Keratinocyte (primary cell): ENCODE measurements around the gene ENO3. TPM values are rescaled to one million over a fixed set of nuclear protein-coding genes. Genes with fewer than 3 reads are reported as not detected.

Source experiments
- DNase-seq: peaks from one replicate; pipeline ENCODE4 v3.0.0-alpha.2; 2011; ENCODE audit warnings: low read depth, missing footprints, low spot score
- FAIRE-seq: peaks from 2 replicates; lab custom pipeline; 2011; peaks lifted over from hg19 to GRCh38; lab: Jason Lieb, UNC
- H2AFZ ChIP-seq: 2 replicates; pipeline ENCODE4 v1.6.0; 2012; ENCODE audit warnings: low read length, control low read depth, inconsistent platforms; ENCODE audit not compliant: control insufficient read depth
- H3K27ac ChIP-seq: 2 replicates; pipeline ENCODE4 v1.5.1; 2011; ENCODE audit warnings: low read length; ENCODE audit not compliant: control insufficient read depth, insufficient read depth
- H3K27me3 ChIP-seq: 3 replicates; pipeline ENCODE4 v1.6.0; 2011; ENCODE audit warnings: low read length; ENCODE audit not compliant: control insufficient read depth, insufficient read depth; ENCODE audit errors: extremely low read depth
- H3K36me3 ChIP-seq, 2 experiments: 2 replicates in 1 of 2; 3 replicates in 1 of 2; pipeline ENCODE4 v1.5.1; 2011; ENCODE audit warnings: low read length in 2 of 2, mild to moderate bottlenecking in 1 of 2; ENCODE audit not compliant: control insufficient read depth in 2 of 2, insufficient read depth in 2 of 2; ENCODE audit errors: extremely low read depth in 1 of 2
- H3K4me1 ChIP-seq: 3 replicates; pipeline ENCODE4 v1.5.1; 2011; ENCODE audit warnings: low read length; ENCODE audit not compliant: control insufficient read depth, insufficient read depth; ENCODE audit errors: extremely low read depth
- H3K4me2 ChIP-seq: 3 replicates; pipeline ENCODE4 v1.6.0; 2011; ENCODE audit warnings: low read depth, low read length; ENCODE audit not compliant: control insufficient read depth, insufficient read depth; ENCODE audit errors: extremely low read depth
- H3K4me3 ChIP-seq, 3 experiments: fragments of 200-600 bp in 1 of 3; sonication (generic) in 1 of 3; 2 replicates in 2 of 3; 3 replicates in 1 of 3; pipeline ENCODE4 v1.5.1; 2011 to 2016; ENCODE audit warnings: low read length in 3 of 3, mild to moderate bottlenecking in 3 of 3, control low read depth in 2 of 3, inconsistent platforms in 1 of 3, low read depth in 1 of 3, mixed read lengths in 1 of 3, mixed run types in 1 of 3, moderate library complexity in 1 of 3; ENCODE audit not compliant: control insufficient read depth in 2 of 3, insufficient read depth in 2 of 3; ENCODE audit errors: extremely low read depth in 1 of 3
- H3K79me2 ChIP-seq: 2 replicates; pipeline ENCODE4 v1.6.0; 2012; ENCODE audit warnings: low read length; ENCODE audit not compliant: control insufficient read depth, insufficient read depth
- H3K9ac ChIP-seq: 3 replicates; pipeline ENCODE4 v1.6.0; 2011; ENCODE audit warnings: low read length; ENCODE audit not compliant: control insufficient read depth, insufficient read depth; ENCODE audit errors: extremely low read depth
- H3K9me1 ChIP-seq: 3 replicates; pipeline ENCODE4 v1.6.0; 2011; ENCODE audit warnings: low read length; ENCODE audit not compliant: control insufficient read depth, insufficient read depth; ENCODE audit errors: extremely low read depth
- H3K9me3 ChIP-seq: 2 replicates; pipeline ENCODE4 v1.5.1; 2012; ENCODE audit warnings: low read depth, low read length; ENCODE audit not compliant: control insufficient read depth
- H4K20me1 ChIP-seq: 3 replicates; pipeline ENCODE4 v1.6.0; 2011; ENCODE audit warnings: low read length; ENCODE audit not compliant: control insufficient read depth, insufficient read depth; ENCODE audit errors: extremely low read depth
- EZH2 ChIP-seq: IDR thresholded peaks from one replicate; pipeline ENCODE4 v1.6.1; 2012; ENCODE audit warnings: inconsistent platforms, mild to moderate bottlenecking, low read length, moderate library complexity
- dilution Hi-C: fragments of 300-500 bp; cut with MboI; formaldehyde crosslinking; loops from one replicate; pipeline ENCODE4 v1.7.0; 2020; ENCODE audit warnings: low sequenced_read_pairs; ENCODE audit not compliant: extremely low pct_ligation_motif_present
- polyA plus RNA-seq, 5 experiments: library from polyadenylated mRNA; depleted of rRNA in 3 of 5; stranded (reverse) in 3 of 5; stranded (forward) in 1 of 5; unstranded in 1 of 5; fragments of >200 nt; gene quantifications; 1 replicate in 1 of 5; 2 replicates in 3 of 5; 3 replicates in 1 of 5; pipeline versions ENCODE4 v1.2.1 to v1.2.3, GENCODE V29; 2011 to 2012; ENCODE audit warnings: missing spikeins in 2 of 5, low read depth in 1 of 5, low replicate concordance in 1 of 5
- TF ChIP-seq, protein P1 (sequence below), 3 experiments: IDR thresholded peaks in 1 of 3; conservative IDR thresholded peaks in 1 of 3; optimal IDR thresholded peaks in 1 of 3; 2 replicates in 2 of 3; 3 replicates in 1 of 3; pipeline versions ENCODE3 to v1.5.1; 2011; ENCODE audit warnings: low read length in 3 of 3, mild to moderate bottlenecking in 3 of 3, moderate library complexity in 2 of 3, control low read depth in 1 of 3, inconsistent platforms in 1 of 3; ENCODE audit not compliant: insufficient read depth in 2 of 3; ENCODE audit errors: extremely low read depth in 1 of 3

The ENO3 gene
- polyA plus RNA-seq, 1 donor (not counting 4 experiments of a cell fraction or from before 2014, with no cell fraction given): 2.4 TPM

DNA sequence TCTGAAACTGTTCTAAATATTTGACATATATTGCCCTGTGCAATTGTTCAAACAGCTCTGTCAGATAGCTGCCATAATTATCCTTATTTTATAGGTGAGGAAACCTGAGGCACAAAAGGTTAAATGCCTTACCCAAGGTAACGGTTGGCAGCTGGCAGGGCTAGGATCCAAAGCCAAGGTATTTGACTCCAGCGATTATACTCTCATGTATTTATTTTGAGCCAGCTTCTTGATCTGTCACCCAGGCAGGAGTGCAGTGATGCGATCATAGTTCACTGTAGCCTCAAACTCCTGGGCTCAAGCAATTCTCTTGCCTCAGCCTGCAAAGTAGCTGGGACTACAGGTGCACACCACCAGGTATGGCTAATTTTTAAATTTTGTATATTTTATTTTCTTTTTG is 7.2 kb downstream of the ENO3 start:
- H3K36me3 ChIP-seq: peaks cover 9 to 15% of the 10 kb centered on the region in 2 experiments
- FAIRE-seq (no peak), DNase-seq (no peak)
- peaks cover 8% of the 10 kb centered on the region for H3K4me1 ChIP-seq
- H3K27me3 ChIP-seq: no peaks in the 10 kb centered on the region
- no peak overlapping the region for H3K4me3 ChIP-seq
- H3K27ac ChIP-seq: no peak overlapping the region
- H2AFZ ChIP-seq: no peak overlapping the region
- no peaks in the 10 kb centered on the region for H4K20me1 ChIP-seq
- H3K9ac ChIP-seq: no peak overlapping the region
- H3K79me2 ChIP-seq: no peaks in the 10 kb centered on the region
- no peak overlapping the region for H3K4me2 ChIP-seq
- TF ChIP-seq EZH2: no peak
- TF ChIP-seq, protein P1, sequence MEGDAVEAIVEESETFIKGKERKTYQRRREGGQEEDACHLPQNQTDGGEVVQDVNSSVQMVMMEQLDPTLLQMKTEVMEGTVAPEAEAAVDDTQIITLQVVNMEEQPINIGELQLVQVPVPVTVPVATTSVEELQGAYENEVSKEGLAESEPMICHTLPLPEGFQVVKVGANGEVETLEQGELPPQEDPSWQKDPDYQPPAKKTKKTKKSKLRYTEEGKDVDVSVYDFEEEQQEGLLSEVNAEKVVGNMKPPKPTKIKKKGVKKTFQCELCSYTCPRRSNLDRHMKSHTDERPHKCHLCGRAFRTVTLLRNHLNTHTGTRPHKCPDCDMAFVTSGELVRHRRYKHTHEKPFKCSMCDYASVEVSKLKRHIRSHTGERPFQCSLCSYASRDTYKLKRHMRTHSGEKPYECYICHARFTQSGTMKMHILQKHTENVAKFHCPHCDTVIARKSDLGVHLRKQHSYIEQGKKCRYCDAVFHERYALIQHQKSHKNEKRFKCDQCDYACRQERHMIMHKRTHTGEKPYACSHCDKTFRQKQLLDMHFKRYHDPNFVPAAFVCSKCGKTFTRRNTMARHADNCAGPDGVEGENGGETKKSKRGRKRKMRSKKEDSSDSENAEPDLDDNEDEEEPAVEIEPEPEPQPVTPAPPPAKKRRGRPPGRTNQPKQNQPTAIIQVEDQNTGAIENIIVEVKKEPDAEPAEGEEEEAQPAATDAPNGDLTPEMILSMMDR (optimal IDR thresholded peaks at IDR 0.05 in 1 of 3, IDR thresholded peaks at IDR 0.05 in 1 of 3, conservative IDR thresholded peaks at IDR 0.05 in 1 of 3; ENCODE audit: extremely low read depth in 1 of 3, insufficient read depth in 2 of 3, low read length in 3 of 3): no peak
- H3K9me3 ChIP-seq: no peaks in the 10 kb centered on the region
- dilution Hi-C loops: no loop called here
- peaks cover 2% of the 10 kb centered on the region for H3K9me1 ChIP-seq

DNA sequence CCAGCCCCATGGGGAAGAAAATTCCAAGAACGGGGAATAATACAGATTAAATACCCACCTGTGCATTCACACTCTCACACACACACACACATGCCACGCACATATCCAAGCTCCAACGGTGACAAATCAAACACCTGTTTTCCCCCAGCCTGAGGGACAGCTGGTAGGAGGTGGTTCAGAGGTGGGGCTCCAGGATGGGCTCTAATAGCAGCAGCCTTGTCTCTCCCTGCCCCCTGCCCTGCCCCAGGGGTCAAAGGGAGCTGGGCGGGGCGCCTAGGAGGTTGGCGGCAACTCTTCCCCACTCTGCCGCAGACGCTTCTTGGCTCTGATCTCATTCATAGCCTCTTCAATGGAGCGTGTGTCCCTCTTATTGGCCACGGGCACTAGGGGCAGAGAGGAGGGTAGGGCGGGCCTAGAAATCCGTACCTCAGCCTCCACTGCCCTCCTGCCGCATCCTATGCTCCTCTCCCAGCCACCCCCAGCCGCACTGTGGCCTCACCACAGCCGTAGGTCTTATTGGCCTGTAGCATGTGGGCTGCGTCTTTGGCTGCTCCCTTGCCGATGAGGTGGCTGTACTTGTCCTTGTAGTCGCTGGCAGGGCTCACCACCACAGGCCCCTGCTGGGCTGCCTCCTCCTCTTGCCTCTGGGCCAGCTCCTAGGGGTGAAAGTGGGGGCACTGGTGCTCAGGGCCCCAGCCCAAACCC is 8.5 kb downstream of the ENO3 start:
- no peak for DNase-seq
- Histone ChIP-seq H3K27ac (no peak overlapping the region), H3K79me2 (no peaks in the 10 kb centered on the region), H3K9me3 (no peaks in the 10 kb centered on the region), H3K4me1 (no peaks in the 10 kb centered on the region), H2AFZ (no peak overlapping the region), H3K4me2 (no peak overlapping the region), H4K20me1 (no peaks in the 10 kb centered on the region), H3K27me3 (no peaks in the 10 kb centered on the region), H3K4me3 (no peak overlapping the region), H3K9ac (no peak overlapping the region), H3K36me3 (peaks cover 9 to 15% of the 10 kb centered on the region in 2 experiments), H3K9me1 (no peaks in the 10 kb centered on the region)
- dilution Hi-C loops: no loop called here
- no peak for FAIRE-seq
- TF ChIP-seq, protein P1 (optimal IDR thresholded peaks at IDR 0.05 in 1 of 3, IDR thresholded peaks at IDR 0.05 in 1 of 3, conservative IDR thresholded peaks at IDR 0.05 in 1 of 3; ENCODE audit: extremely low read depth in 1 of 3, insufficient read depth in 2 of 3, low read length in 3 of 3): no peak
- no peak for TF ChIP-seq EZH2
